ENCODE results near the gene UTP15.

Gene UTP15

DNA sequence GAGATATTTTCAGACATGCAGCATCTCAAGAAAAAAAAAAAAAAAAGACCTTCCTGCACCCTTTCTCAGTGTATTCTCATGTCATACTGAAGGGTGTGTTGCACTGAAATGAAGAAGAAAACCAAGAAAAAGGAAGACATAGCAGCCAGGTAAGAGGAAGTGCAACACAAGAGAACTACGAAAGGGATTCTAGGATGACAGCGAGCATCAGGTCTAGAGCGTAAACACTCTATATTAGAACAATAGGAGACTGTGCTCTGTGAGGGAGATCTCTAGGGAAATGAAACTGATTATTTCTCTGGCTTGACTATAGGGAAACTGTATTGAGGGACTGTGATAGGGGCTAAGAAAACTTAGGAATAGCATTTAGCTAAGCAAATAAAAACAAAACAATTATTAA, 37.3 kb upstream of the UTP15 start:
- no peak overlapping the region for H3K27ac Mint-ChIP-seq
- no peak overlapping the region for H3K4me3 Mint-ChIP-seq
- H3K4me1 Mint-ChIP-seq: no peaks in the 10 kb centered on the region
- peaks cover 5% of the 10 kb centered on the region for H3K9me3 Mint-ChIP-seq
- no peak for TF ChIP-seq CTCF (IDR thresholded peaks at IDR 0.05; ENCODE audit: unreplicated experiment in 3 of 3)
- H3K27me3 Mint-ChIP-seq (ENCODE audit: low read depth): peaks cover 10% of the 10 kb centered on the region
- no peaks in the 10 kb centered on the region for H3K36me3 Mint-ChIP-seq (ENCODE audit: low read depth)

- Mint-ChIP-seq H3K36me3 (ENCODE audit: low read depth) (no peaks in the 10 kb centered on the region), H3K27me3 (ENCODE audit: low read depth) (peaks cover 16% of the 10 kb centered on the region), H3K9me3 (peaks cover 12% of the 10 kb centered on the region), H3K27ac (no peak overlapping the region), H3K4me3 (no peak overlapping the region), H3K4me1 (no peaks in the 10 kb centered on the region)
- TF ChIP-seq CTCF (IDR thresholded peaks at IDR 0.05; ENCODE audit: unreplicated experiment in 3 of 3): no peak
Observed at GRCh38 chr5:73529081-73529480, 36.5 kb upstream of the UTP15 start.

GRCh38 chr5:73531356-73531755, 34.2 kb upstream of the UTP15 start:
- Mint-ChIP-seq H3K4me1 (no peaks in the 10 kb centered on the region), H3K27me3 (ENCODE audit: low read depth) (peaks cover 16% of the 10 kb centered on the region), H3K36me3 (ENCODE audit: low read depth) (no peaks in the 10 kb centered on the region), H3K9me3 (peaks cover 20% of the 10 kb centered on the region), H3K4me3 (no peak overlapping the region), H3K27ac (no peak overlapping the region)
- no peak for TF ChIP-seq CTCF (IDR thresholded peaks at IDR 0.05; ENCODE audit: unreplicated experiment in 3 of 3)

GRCh38 chr5:73532195-73532594, 33.3 kb upstream of the UTP15 start:
- H3K27ac Mint-ChIP-seq: no peak overlapping the region
- H3K4me3 Mint-ChIP-seq: no peak overlapping the region
- no peaks in the 10 kb centered on the region for H3K4me1 Mint-ChIP-seq
- no peak for TF ChIP-seq CTCF (IDR thresholded peaks at IDR 0.05; ENCODE audit: unreplicated experiment in 3 of 3)
- peaks cover 20% of the 10 kb centered on the region for H3K9me3 Mint-ChIP-seq
- no peaks in the 10 kb centered on the region for H3K36me3 Mint-ChIP-seq (ENCODE audit: low read depth)
- H3K27me3 Mint-ChIP-seq (ENCODE audit: low read depth): peaks cover 16% of the 10 kb centered on the region

GRCh38 chr5:73534011-73534644, 31.4 kb upstream of the UTP15 start:
- Mint-ChIP-seq H3K9me3 (peaks cover 20% of the 10 kb centered on the region), H3K4me1 (no peaks in the 10 kb centered on the region), H3K27me3 (ENCODE audit: low read depth) (peaks cover 16% of the 10 kb centered on the region), H3K27ac (no peak overlapping the region), H3K4me3 (no peak overlapping the region), H3K36me3 (ENCODE audit: low read depth) (no peaks in the 10 kb centered on the region)
- TF ChIP-seq CTCF (IDR thresholded peaks at IDR 0.05; ENCODE audit: unreplicated experiment in 3 of 3): no peak

DNA sequence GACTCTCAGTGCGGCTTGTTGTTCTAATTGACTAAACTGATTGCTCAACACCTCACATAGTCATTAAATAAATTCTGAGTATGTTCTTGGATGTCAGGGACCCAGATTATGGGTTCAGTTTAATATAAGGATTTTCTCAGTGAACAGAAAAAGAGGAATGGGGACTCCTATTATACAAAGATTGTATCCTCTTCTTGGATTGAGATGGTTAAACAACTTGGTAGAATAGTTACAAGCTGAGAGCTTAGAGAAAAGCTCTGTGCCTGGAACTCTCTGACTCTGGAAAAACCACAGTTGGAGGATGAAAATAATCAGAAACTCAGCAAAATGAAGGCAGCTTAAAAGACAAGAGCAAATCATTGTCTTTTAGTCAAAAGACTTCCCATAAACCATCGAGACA, 30.6 kb upstream of the UTP15 start:
- Mint-ChIP-seq H3K9me3 (peaks cover 20% of the 10 kb centered on the region), H3K27ac (no peak overlapping the region), H3K4me1 (no peaks in the 10 kb centered on the region), H3K4me3 (no peak overlapping the region), H3K27me3 (ENCODE audit: low read depth) (peaks cover 21% of the 10 kb centered on the region), H3K36me3 (ENCODE audit: low read depth) (no peaks in the 10 kb centered on the region)
- TF ChIP-seq CTCF (IDR thresholded peaks at IDR 0.05; ENCODE audit: unreplicated experiment in 3 of 3): no peak

All from nephron (organoid).